GM21619 (cell line): ENCODE measurements around the gene DMD.

ENCODE experiments used
- ATAC-seq: cut with Tn5 transposase; IDR thresholded peaks from one replicate; pipeline ENCODE4 v1.9.1; 2021; ENCODE audit not compliant: unreplicated experiment

The DMD gene

DNA sequence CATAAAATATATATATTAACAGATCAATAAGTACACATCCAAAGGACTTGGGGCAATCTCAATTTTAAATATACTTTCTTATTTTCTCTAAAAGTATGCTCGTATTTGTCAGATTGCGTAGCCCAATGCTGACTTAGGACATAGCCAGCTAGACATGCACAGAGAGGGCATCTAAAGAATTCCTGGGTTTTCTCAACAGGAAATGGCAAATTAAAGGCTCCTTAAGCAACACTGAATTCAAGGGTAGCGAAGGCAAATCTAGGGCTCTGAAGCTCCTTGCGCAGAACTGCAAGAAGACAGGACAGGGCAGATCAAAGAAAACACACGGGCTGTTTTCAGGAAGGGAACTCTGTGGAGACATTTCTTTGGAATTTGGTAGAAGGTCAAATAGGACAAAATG, 2044.9 kb downstream of the DMD start:
- ATAC-seq = no peak

DNA sequence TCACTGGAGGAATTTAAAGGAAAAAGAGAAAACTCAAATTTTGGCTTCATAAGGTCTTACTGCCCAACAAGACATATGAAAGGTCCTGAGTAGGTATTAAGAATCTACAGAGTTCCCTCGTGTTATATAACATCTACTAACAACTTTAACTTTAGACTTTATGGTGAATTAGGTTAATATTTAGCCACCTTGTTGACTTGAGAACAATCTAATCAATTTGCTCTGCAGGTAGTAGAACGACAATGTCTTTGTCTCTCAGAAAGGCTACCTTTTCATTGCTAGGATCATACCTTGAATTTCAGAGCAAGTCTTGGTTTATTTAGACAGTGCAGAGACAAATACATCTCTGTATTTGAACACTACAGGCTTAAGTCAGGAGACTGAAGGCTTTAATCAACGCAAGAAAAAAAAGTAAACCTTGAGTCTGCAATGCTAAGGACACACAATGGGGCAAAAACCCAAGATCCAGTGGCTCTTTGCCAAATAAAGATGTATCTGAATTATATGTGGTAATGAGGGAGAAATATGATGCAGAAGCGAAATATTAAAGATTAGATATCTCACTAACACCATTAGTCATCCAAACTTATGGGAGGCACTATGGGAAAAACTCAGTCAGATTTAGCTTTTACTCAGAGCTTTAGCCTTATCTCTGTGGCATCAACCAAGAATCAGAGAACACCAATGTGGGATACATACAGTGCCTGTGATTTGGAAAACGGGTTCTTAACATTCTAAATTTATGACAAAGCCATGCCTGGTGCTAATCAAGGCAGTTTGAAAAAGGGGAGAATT, 2045.9 kb downstream of the DMD start:
- no peak for ATAC-seq

DNA sequence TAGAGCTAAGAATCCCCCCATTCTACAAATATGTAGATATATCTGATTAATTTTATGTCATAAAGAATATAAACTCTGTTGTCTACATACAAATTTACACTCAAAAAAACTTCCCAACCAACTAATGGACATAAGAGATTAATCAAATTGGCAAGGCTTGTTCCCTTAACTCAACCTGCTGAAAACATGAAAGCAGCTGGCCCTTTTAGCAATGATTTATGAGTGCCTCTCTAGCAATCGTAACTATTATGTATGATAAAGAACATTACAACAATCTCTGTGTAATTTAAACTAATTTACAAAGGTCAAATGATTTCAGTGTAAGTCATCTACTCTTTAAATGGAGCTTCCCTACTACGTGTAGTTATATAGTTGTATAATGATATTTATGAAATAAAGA, 2056.4 kb downstream of the DMD start:
- no peak for ATAC-seq

DNA sequence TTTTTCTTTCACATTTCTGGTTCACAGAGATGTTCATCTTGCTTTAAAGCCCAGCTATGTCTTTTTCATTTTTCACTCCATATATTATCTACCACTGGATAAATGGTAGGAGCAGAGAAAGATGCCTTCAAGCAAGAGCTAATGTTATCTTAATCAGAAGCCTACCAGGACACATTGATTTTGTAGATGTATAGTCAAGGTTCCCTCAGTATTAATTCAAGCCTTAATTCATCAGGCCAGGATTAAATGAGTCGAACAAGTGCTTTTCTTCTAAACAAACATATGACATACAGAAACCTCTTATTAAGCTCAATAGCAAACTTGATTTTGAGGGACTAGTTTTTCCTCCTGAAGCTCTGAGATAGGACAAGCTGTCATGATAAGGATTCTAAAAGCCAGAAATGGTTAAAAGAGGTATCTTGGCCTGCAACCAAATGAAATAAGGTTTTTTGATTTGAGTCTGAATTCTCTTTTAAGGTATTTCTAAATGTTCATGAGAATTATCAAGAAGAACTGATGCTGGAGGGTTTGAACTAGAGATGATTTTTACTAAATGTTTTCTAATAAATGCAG, 2057.8 kb downstream of the DMD start:
- ATAC-seq = no peak

DNA sequence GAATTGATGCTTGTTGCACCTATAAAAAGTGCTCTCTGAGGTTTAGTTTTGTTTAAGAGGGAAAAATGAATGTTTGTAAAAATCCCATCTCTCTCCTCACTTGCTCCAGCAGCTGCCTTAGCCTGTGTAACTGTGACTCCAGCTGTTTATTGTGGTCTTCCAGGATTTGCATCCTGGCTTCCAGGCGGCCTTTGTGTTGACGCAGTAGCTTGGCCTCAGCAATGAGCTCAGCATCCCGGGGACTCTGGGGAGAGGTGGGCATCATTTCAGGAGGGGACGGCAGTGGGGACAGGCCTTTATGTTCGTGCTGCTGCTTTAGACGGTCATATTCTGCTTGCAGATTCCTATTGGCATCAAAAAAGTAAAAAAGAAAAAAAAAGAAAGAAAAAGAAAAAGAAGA, 2064.2 kb downstream of the DMD start:
- no peak for ATAC-seq

DNA sequence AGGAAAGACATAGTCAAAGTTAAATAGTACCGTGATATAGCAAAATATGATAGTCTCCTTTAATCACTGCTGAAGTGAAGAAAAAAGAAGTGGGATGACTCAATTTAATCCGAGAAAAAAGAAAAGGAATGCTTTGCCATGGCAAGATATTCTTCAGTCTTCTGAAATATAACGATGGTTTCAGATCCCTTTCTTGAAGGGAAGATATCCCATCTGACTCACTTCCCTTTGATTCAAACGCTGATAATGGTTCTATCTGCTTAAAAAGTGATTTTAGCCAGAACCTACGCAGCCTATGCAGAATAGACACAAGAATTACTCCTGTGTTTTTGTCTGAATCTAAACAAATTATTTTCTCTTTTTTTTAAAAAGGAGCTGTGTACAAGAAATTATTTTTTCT, 2071.4 kb downstream of the DMD start:
- no peak for ATAC-seq

DNA sequence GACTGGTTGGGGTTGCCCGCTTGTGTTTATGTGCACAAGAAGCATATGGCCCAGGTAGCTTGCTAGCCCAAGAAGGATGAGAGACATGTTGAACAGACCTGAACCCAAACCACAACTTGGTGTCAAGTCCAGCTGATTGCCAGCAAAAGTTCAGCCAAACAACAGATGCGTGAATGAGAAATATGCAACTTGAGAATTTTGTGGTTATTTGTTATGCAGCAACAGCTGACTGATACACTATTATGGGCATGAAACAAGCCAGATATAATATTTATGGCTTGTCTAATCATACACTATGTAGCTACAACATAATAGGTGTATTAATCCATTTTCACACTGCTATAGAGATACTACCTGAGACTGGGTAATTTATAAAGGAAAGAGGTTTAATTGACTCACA, 2073.2 kb downstream of the DMD start:
- no peak for ATAC-seq

DNA sequence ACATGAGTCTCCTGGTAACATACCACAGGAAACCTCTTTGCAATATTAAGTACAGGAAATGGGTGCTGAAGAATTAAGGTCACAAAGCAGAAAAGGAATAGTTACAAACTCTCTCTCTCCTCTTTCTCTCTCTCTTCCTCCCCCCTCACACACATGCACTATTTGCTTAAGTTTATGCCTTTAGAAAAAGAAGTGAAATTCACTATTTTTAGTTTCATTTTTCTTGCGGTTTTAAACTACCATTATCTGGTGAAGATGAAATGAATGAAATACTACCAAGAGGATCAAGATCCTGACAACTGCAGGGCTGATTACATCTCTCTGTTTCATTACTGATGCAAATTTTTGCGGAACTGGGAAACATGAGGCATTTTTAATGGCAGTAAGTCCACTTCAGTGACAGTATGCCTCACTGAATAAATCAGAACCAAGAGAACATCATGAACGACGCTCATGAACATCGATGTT, 2075.2 kb downstream of the DMD start:
- peak; percentile 95 for ATAC-seq

DNA sequence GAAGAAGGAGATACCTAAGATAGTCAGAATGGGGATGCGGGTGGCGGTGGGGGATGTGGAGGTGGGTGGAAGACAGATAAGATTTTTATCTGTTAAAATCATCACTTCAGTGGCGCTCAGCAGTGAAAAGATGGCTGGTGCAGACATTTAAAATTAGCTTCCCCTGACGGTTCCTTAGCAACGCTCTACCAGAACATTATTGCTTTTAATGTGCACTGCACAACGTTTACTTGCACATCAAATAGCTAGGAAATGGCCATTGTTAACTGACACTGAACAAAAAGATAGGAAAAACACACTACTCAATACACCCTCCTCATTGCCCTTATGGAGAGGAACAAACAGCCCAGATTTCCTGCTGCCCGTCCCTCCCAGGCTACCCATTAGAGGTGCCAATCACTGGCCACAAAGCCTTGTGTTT, 2078.5 kb downstream of the DMD start:
- ATAC-seq = no peak

DNA sequence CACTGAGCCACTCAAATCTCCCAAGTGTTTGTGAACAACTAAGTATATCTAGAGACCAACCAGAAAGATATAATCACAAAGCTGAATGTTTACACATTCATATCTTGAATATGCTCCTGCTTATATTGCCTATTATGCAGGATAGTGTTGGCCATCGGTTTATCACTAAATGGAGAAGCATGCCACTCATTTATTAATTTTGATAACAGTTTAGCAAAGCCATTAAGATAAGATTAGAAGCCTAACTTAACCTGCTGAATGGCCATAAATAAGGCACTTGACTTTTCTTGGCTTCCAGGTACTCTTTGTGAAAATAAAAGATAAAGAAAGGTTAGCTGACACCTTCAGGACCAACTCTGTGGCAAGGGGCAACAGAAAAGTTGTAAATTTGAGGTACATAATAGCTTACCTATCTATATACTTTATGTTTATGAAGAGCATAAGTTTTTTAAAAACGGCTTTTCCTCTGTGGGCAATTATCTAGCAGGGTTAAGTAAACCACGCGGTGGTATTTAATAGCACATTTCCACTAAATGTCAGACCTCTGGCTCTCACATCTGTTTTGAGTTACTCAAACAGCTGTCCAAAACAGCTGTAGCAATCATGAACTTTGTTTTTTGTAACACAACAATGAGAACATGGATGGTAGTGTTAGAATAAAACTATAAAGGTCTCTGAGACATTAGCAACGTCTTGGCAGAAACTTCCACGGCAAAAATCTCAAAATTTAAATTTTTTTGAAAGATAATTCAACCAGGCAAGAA, 2080.7 kb downstream of the DMD start:
- no peak for ATAC-seq

DNA sequence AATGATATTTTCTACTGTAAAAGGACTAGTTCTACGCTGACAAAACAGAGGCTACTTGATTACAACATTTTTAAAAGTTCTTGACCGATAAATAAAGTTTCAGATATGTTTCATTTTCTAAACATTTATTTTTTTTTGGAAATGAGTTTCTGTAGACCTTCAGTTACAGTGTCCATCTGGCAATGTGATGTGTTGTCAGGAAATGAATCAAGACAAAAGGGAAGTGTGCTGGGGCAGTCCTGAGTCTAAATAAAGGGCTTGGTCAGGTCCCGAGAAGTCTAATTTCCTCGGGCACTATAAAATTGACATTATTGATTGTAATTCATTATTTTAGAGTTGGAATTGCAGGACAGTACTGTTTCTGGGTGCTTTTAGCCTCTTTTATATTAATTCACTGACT, 2082.5 kb downstream of the DMD start:
- no peak for ATAC-seq

DNA sequence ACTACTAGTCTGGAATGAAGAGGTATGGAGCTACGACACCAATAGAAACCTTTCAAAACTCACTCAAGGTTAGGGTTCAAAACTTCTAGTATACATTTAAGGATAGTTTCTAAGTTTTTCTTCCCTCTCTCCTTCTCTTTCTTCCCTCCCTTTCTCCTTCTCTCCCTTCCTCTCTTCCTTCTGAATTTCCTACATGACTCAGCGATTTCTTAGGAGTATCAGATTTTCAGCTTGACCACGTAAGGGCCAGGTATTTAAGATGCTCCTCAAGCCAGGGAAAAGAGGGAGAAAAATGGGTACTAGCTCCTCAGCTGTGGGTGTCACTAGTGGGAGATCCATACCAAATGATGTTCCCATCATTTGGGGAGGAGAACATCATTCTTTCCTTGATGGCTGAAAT, 2083.6 kb downstream of the DMD start:
- ATAC-seq = no peak

DNA sequence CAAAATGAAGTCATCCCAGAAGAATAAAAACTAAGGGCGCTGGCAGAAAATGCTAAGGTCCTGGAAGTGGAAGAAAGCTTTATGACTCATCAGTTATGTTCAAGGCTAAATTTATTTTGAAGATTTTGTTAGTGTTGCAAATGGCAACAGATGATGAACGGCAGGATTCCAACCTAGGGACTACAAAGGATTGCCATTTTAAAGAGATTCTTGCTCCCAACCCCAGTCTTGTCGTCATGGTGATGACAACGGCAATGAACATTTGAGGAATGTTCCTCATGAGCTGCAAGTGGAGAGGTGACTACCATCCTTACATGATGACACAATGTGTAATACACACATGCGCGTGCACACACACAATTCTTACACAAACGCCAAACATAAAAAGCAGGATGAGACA, 2085.1 kb downstream of the DMD start:
- no peak for ATAC-seq

DNA sequence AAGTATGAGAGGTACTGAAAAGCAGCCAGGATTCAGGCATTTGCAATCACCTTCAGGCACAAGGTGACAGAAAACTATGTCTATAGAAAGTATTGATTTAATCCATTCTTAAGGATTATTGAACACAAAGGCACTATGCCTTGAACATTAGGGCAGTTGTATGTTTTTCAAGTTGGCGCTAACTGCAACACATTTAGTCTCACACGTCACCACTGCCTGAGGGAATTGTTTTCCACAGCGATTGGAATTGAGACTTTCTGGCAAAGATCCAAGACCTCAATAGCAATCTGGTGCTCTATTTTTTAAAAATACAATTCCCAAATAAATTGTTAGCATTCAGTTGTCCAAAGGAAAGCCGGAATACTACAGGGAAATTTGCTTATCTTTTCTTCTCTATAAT, 2086.8 kb downstream of the DMD start:
- ATAC-seq = no peak

DNA sequence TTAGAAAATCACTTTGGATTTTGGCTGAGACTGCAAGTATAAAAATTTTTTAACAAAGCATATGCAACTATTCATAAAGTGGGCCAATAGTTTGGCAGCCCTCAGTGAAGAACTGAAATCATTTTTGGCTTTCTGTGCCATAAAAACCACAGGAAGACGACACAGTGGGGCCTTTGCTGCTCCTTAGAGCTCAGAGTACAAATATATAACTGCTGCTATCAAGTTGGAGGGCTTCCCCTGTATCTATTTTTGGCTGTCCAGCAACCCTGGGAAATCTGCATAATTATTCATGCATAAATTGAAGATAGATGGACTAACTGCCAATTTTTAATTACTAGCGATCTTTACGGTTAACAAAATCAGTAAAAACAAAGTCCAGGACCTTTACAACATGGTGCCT, 2088.0 kb downstream of the DMD start:
- ATAC-seq = no peak

DNA sequence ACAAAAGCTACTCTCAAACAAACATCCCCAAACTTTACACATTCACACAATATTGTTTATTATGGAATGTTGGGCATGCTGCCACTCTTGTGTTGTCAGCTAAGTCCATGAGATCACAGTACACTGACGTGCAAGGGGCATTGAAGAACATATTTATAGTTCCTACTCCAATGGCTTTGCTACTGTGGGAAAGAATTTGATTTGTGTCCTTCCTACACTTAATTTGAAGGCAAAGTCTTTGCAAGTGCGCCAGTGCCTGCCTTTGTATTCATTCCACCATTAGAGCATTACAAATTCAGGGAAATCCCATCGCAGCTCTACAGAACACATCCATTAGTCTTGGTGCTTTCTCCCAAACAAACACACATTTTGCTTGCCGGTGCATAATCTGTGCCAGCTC, 2094.1 kb downstream of the DMD start:
- ATAC-seq = no peak

DNA sequence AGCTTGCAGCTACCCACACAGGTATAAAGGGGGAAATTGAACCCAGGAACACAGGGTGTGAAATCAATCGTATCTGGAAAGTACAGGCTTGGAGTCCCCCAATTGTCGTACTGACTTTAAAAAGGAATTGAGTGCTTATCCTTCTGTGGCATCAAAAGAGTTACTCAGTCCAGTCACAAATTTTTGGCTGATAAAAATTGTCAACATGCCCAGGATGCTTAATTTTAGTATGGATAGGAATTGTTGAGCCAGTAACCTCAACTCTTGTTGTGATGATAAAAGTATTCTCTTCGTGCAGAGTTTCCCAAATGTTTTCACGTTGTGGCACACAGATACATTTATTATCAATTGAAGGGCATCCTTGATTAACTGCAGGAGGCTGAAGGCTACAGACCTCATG, 2096.0 kb downstream of the DMD start:
- ATAC-seq = no peak

DNA sequence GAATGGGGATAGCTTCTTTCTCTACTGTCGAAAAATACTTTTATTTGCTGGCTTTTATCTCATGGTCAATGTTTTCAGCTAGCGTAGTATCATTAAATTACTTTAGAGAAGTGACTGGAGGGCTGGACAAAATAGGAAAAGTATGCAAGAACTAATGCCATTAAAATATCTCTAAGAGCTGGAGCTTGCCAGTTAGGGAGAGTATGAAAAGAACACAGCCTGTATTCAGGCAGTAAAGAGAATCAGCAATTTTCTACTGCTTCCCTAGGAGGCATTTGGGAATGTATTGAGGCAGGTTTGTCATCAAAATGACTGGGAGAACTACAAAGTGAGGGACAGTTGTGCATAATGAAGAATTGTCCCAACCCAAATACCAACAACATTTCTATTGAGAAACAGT, 2096.5 kb downstream of the DMD start:
- ATAC-seq = no peak

DNA sequence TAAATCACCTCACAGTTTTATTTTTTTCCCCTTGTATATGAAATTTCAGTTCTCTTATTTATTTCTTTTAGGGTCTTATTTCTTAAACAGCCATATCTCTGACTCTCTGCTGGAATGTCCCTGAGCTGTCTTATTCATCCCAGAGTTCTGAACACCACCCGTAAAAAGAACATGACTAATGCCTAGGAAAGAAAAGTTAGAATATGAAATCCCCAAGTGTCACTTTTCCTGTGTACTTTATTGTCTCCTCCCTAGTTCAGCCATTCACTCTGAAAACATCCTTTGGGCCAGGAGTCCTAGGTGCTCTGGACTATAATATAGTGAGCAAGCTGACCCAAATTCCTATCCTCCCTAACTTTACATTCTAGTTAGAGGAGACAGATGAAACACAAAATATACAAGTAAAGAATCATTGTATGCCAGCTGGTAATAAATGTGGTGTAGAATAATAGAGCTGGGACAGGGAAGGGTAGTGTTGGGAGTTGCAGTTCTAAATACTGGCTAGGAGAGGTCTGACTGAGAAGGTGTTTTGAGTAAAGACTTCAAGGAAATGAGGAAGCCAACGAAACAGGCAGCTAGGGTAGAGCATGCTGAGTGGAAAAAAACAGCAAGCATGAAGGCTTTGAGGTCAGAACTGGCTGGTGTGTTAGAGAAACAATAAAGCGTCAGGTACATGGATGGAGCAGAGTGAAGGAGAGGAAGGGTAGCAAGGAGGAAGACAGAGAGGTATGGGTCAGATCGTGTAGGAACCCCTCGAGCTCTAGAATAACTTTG, 2098.9 kb downstream of the DMD start:
- no peak for ATAC-seq

DNA sequence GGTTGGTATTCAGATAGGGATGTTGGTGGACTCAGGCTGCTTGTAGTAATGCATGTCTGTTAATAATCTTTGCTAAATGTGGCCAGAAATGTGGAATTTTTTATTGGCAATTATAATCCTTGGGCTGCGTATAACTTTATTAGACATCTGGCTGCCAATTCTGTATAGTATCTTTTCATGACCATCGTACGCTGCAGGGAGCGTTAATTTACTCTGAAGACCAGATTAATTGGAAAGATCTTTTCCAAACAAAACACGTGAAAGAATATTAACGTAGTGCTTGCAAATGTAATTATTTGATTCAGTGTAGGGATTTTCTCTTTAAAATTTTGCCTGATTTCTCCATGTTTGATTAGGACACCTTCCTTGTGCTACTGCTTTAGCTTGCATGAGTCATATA, 2100.7 kb downstream of the DMD start:
- no peak for ATAC-seq

DNA sequence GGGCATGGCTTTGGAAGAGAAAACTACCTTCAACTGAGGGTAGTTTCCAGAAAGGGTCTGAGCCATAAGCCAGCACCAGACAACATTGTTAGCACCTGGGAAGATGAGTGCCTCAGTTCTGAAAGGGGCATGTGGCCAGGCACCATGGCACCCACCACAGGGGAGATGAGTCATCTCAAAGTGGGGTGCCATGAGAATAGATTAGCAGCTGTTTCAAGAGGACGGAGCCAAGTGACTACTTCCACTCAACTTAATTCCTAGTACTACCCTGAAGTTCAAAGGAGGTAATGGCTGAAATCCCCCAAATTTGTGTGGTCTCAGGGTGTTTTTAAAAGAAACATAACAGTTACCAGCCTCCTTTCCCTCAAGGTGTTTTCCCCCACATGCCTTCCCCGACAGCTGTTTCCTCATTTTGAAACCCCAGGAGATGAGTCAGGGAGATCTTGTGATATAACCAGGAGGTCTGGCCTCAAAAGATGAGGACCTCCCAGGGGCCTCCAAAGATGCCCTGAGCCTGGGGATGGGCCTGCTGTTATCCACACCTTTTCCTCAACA, 2111.7 kb downstream of the DMD start:
- ATAC-seq = peak; percentile 74
